ENCODE results near the gene KLHL8. TPM values are rescaled to one million over a fixed set of nuclear protein-coding genes. Genes with fewer than 3 reads are reported as not detected.

The KLHL8 gene
- total and polyA plus RNA-seq, 12 donors, result 2.4 to 15.0 (median 11.7) TPM

DNA sequence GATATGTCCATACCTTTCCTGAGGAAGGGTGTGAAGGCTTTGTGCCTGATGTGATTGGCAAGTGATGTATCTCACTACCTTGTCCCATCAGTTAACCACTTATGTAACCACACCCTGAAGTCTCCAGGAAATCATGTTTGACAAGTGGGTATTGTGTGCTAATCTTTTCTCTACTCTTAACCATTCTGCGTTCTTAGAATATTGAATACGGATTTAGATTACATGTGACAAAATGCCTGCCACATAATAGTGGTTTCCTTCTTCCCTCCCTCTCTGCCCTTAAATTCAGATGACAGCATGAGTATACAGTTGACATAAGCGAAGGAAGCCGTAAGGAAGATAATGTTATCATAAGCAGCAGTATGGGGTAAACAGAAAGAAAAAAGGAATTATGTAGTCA is 108.4 kb downstream of the KLHL8 start:
- Histone ChIP-seq H3K27me3 (no peaks in the 10 kb centered on the region), H3K27ac (no peak overlapping the region), H3K36me3 (peaks cover 0 to 89% (median 24%) of the 10 kb centered on the region in 9 donors), H3K4me3 (no peak overlapping the region), H3K9me3 (no peaks in the 10 kb centered on the region), H3K4me1 (peaks cover 5 to 38% (median 31%) of the 10 kb centered on the region in 9 donors)
- DNase-seq (no peak), ATAC-seq (no peak)
- TF ChIP-seq CTCF (IDR thresholded peaks at IDR 0.05), result no peak
- WGBS, 2 donors, result 93 to 94% methylated on average over 4 of the region's 4 CpGs
- intact Hi-C loops (cut with DNase I), result no loop called here

Other genes with a start within 250 kb of the KLHL8 start
- under 1 TPM in 7 of 10 donors, not detected in 3; 0.13 to 0.83 (median 0.36) TPM for gene HSD17B13, start 102.3 kb upstream of the KLHL8 start, total RNA-seq
- under 1 TPM; 0.10 to 0.44 TPM for gene HSD17B13, start 102.3 kb upstream of the KLHL8 start, polyA plus RNA-seq
- 10 to 100 TPM in 6 of 10 donors, 1 to 10 TPM in 4; 4.6 to 24.1 (median 11.9) TPM for gene HSD17B11, start 170.6 kb upstream of the KLHL8 start, total RNA-seq
- 10 to 100 TPM; 24.1 to 25.4 TPM for gene HSD17B11, start 170.6 kb upstream of the KLHL8 start, polyA plus RNA-seq
- 10 to 100 TPM; 24.1 to 33.0 (median 27.7) TPM for gene NUDT9, start 202.0 kb upstream of the KLHL8 start, total RNA-seq
- gene NUDT9, start 202.0 kb upstream of the KLHL8 start, polyA plus RNA-seq, result 10 to 100 TPM; 48.4 to 56.0 TPM

Data from heart right ventricle (tissue), 16 donors.